ENCODE results near the gene PLXNA4. TPM values are rescaled to one million over a fixed set of nuclear protein-coding genes. Genes with fewer than 3 reads are reported as not detected.

The PLXNA4 gene
- total and polyA plus RNA-seq, 2 donors from 2014 or later: 0.17 to 3.5 TPM

GRCh38 chr7:132115758-132116157, 460.5 kb downstream of the PLXNA4 start:
- no peak for FAIRE-seq
- H3K4me3 ChIP-seq (ENCODE audit: low read length in 3 of 3): no peak overlapping the region
- DNase-seq: no peak
- no peaks in the 10 kb centered on the region for H3K36me3 ChIP-seq (ENCODE audit: control insufficient read depth in 2 of 3, insufficient read depth in 3 of 3, low read length in 3 of 3)
- no peak overlapping the region for H3K27ac ChIP-seq (ENCODE audit: low read depth in 2 of 2, low read length in 2 of 2)
- H3K27me3 ChIP-seq (ENCODE audit: control insufficient read depth, insufficient read depth, low read length): no peaks in the 10 kb centered on the region
- no peak for TF ChIP-seq CTCF (IDR thresholded peaks at IDR 0.05; ENCODE audit: borderline replicate concordance, extremely low read depth, insufficient read depth)
- no peak overlapping the region for H3K9ac ChIP-seq (ENCODE audit: low read length in 3 of 3)
- H3K9me3 ChIP-seq (ENCODE audit: control insufficient read depth in 2 of 3, insufficient read depth in 1 of 3, low read length in 3 of 3): no peaks in the 10 kb centered on the region
- intact Hi-C loops (cut with DNase I): no loop called here
- H3K4me1 ChIP-seq (ENCODE audit: control insufficient read depth in 2 of 3, insufficient read depth in 2 of 3, low read depth in 1 of 3, low read length in 3 of 3): no peaks in the 10 kb centered on the region

GRCh38 chr7:132115028-132115427, 461.2 kb downstream of the PLXNA4 start:
- Histone ChIP-seq H3K9ac (ENCODE audit: low read length in 3 of 3) (no peak overlapping the region), H3K9me3 (ENCODE audit: control insufficient read depth in 2 of 3, insufficient read depth in 1 of 3, low read length in 3 of 3) (no peaks in the 10 kb centered on the region), H3K4me1 (ENCODE audit: control insufficient read depth in 2 of 3, insufficient read depth in 2 of 3, low read depth in 1 of 3, low read length in 3 of 3) (no peaks in the 10 kb centered on the region), H3K27me3 (ENCODE audit: control insufficient read depth, insufficient read depth, low read length) (no peaks in the 10 kb centered on the region), H3K4me3 (ENCODE audit: low read length in 3 of 3) (no peak overlapping the region), H3K27ac (ENCODE audit: low read depth in 2 of 2, low read length in 2 of 2) (no peak overlapping the region), H3K36me3 (ENCODE audit: control insufficient read depth in 2 of 3, insufficient read depth in 3 of 3, low read length in 3 of 3) (no peaks in the 10 kb centered on the region)
- no peak for DNase-seq
- no peak for FAIRE-seq
- no peak for TF ChIP-seq CTCF (IDR thresholded peaks at IDR 0.05; ENCODE audit: borderline replicate concordance, extremely low read depth, insufficient read depth)
- intact Hi-C loops (cut with DNase I): no loop called here

- no peaks in the 10 kb centered on the region for H3K27me3 ChIP-seq (ENCODE audit: control insufficient read depth, insufficient read depth, low read length)
- no peak overlapping the region for H3K9ac ChIP-seq (ENCODE audit: low read length in 3 of 3)
- no peaks in the 10 kb centered on the region for H3K36me3 ChIP-seq (ENCODE audit: control insufficient read depth in 2 of 3, insufficient read depth in 3 of 3, low read length in 3 of 3)
- FAIRE-seq (no peak), DNase-seq (no peak)
- no peaks in the 10 kb centered on the region for H3K4me1 ChIP-seq (ENCODE audit: control insufficient read depth in 2 of 3, insufficient read depth in 2 of 3, low read depth in 1 of 3, low read length in 3 of 3)
- H3K9me3 ChIP-seq (ENCODE audit: control insufficient read depth in 2 of 3, insufficient read depth in 1 of 3, low read length in 3 of 3): no peaks in the 10 kb centered on the region
- no peak overlapping the region for H3K27ac ChIP-seq (ENCODE audit: low read depth in 2 of 2, low read length in 2 of 2)
- intact Hi-C loops (cut with DNase I): no loop called here
- H3K4me3 ChIP-seq (ENCODE audit: low read length in 3 of 3): no peak overlapping the region
- TF ChIP-seq CTCF (IDR thresholded peaks at IDR 0.05; ENCODE audit: borderline replicate concordance, extremely low read depth, insufficient read depth): no peak
Measured at GRCh38 chr7:132114411-132114810, 461.9 kb downstream of the PLXNA4 start.
